IMR-90 (cell line): ENCODE measurements around the gene STEAP4. TPM values are rescaled to one million over a fixed set of nuclear protein-coding genes. Genes with fewer than 3 reads are reported as not detected.

ENCODE experiments used
- ATAC-seq: fragments of 200-7000 bp; cut with Tn5 transposase; 2 replicates; pipeline ENCODE4 v1.9.1; 2020; ENCODE audit warnings: low read depth, mild to moderate bottlenecking, moderate library complexity
- BruUV-seq: library from RNA; stranded (reverse); fragments of 400-500 nt; replicated peaks from 2 replicates; lab custom pipeline; 2021; lab: Mats Ljungman, UMichigan
- CTCF ChIA-PET: fragments of 300-600 bp; formaldehyde crosslinking; extraction: SDS; loops from one replicate; lab custom pipeline; 2021; ENCODE audit warnings: antibody characterized with exemption; lab: Yijun Ruan, JAX
- POLR2A ChIA-PET: fragments of 300-600 bp; sonication (Branson Sonifier 250); formaldehyde crosslinking; loops from one replicate; lab custom pipeline; 2022; ENCODE audit warnings: antibody characterized with exemption; ENCODE audit not compliant: unreplicated experiment; lab: Charles Lee
- DNase-seq: peaks from one replicate; pipeline ENCODE4 v3.0.0; 2013
- H2AFZ ChIP-seq: replicated peaks from 2 replicates; pipeline ENCODE3; 2013; ENCODE audit warnings: low read length, mild to moderate bottlenecking; ENCODE audit not compliant: poor library complexity
- H2AK5ac ChIP-seq: 2 replicates; pipeline ENCODE4 v1.6.1; 2013; ENCODE audit warnings: low read depth, low read length, inconsistent platforms
- H2AK9ac ChIP-seq: replicated peaks from 2 replicates; pipeline ENCODE3; 2013; ENCODE audit warnings: mild to moderate bottlenecking, low read depth, low read length, moderate library complexity; ENCODE audit not compliant: poor library complexity
- H2BK120ac ChIP-seq: 2 replicates; pipeline ENCODE4 v1.6.1; 2013; ENCODE audit warnings: low read depth, low read length, inconsistent platforms
- H2BK15ac ChIP-seq: 3 replicates; pipeline ENCODE4 v1.6.1; 2013; ENCODE audit warnings: low read depth, low read length, inconsistent platforms
- H2BK20ac ChIP-seq: 2 replicates; pipeline ENCODE4 v1.6.1; 2013; ENCODE audit warnings: low read depth, mild to moderate bottlenecking, inconsistent platforms, low read length, moderate library complexity
- H2BK5ac ChIP-seq: 2 replicates; pipeline ENCODE4 v1.6.1; 2013; ENCODE audit warnings: mild to moderate bottlenecking, low read depth, low read length, inconsistent platforms; ENCODE audit not compliant: poor library complexity, severe bottlenecking
- H3K14ac ChIP-seq: replicated peaks from 2 replicates; pipeline ENCODE4 v1.6.1; 2013; ENCODE audit warnings: low read depth, low read length, inconsistent platforms
- H3K18ac ChIP-seq: 2 replicates; pipeline ENCODE4 v1.6.1; 2013; ENCODE audit warnings: low read depth, low read length, control low read depth
- H3K23ac ChIP-seq: 2 replicates; pipeline ENCODE4 v1.6.1; 2013; ENCODE audit warnings: low read depth, low read length, inconsistent platforms
- H3K27ac ChIP-seq: 2 replicates; pipeline ENCODE4 v1.5.1; 2013; ENCODE audit warnings: mild to moderate bottlenecking, control low read depth, low read length; ENCODE audit not compliant: insufficient read depth
- H3K27me3 ChIP-seq: 2 replicates; pipeline ENCODE4 v1.6.1; 2013; ENCODE audit warnings: low read length; ENCODE audit not compliant: control insufficient read depth, insufficient read depth
- H3K36me3 ChIP-seq: 2 replicates; pipeline ENCODE4 v1.6.1; 2013; ENCODE audit warnings: low read length, mixed read lengths; ENCODE audit not compliant: control insufficient read depth, insufficient read depth
- H3K4ac ChIP-seq: 2 replicates; pipeline ENCODE4 v1.6.1; 2013; ENCODE audit warnings: low read depth, low read length, inconsistent platforms
- H3K4me1 ChIP-seq: 2 replicates; pipeline ENCODE4 v1.6.1; 2013; ENCODE audit warnings: low read length, mixed read lengths; ENCODE audit not compliant: control insufficient read depth, insufficient read depth
- H3K4me2 ChIP-seq: 2 replicates; pipeline ENCODE4 v1.6.1; 2013; ENCODE audit warnings: low read depth, mild to moderate bottlenecking, control low read depth, low read length, moderate library complexity
- H3K4me3 ChIP-seq: 2 replicates; pipeline ENCODE4 v1.5.1; 2013; ENCODE audit warnings: low read depth, mild to moderate bottlenecking, control low read depth, low read length, moderate library complexity; ENCODE audit not compliant: insufficient read depth
- H3K56ac ChIP-seq: 2 replicates; pipeline ENCODE4 v1.6.1; 2013; ENCODE audit warnings: low read length, inconsistent platforms; ENCODE audit not compliant: insufficient read depth; ENCODE audit errors: extremely low read depth
- H3K79me1 ChIP-seq, 2 experiments: 2 replicates each; pipeline ENCODE4 v1.6.1; 2013; ENCODE audit warnings: low read length in 2 of 2, inconsistent platforms in 1 of 2, low read depth in 1 of 2
- H3K9ac ChIP-seq: 2 replicates; pipeline ENCODE4 v1.6.1; 2013; ENCODE audit warnings: low read depth, low read length, control low read depth
- H3K9me1 ChIP-seq: 2 replicates; pipeline ENCODE4 v1.6.1; 2013; ENCODE audit warnings: low read length, inconsistent platforms; ENCODE audit not compliant: insufficient read depth
- H3K9me3 ChIP-seq: 2 replicates; pipeline ENCODE4 v1.6.1; 2013; ENCODE audit warnings: low read length; ENCODE audit not compliant: control insufficient read depth, insufficient read depth
- H4K20me1 ChIP-seq: 2 replicates; pipeline ENCODE4 v1.6.1; 2013; ENCODE audit warnings: low read length, inconsistent platforms; ENCODE audit not compliant: insufficient read depth
- H4K5ac ChIP-seq: 2 replicates; pipeline ENCODE4 v1.6.1; 2013; ENCODE audit warnings: mild to moderate bottlenecking, low read depth, low read length, control low read depth
- H4K8ac ChIP-seq, 2 experiments: 2 replicates each; pipeline ENCODE4 v1.6.1; 2013; ENCODE audit warnings: low read depth in 2 of 2, low read length in 2 of 2, control low read depth in 1 of 2, inconsistent platforms in 1 of 2
- H4K91ac ChIP-seq: 2 replicates; pipeline ENCODE4 v1.6.1; 2013; ENCODE audit warnings: low read depth, low read length, inconsistent platforms; ENCODE audit not compliant: insufficient read depth
- BHLHE40 ChIP-seq: fragments of 150-350 bp; IDR thresholded peaks from 2 replicates; pipeline ENCODE4 v1.6.1; 2016; ENCODE audit warnings: mild to moderate bottlenecking, low read depth, low read length
- MXI1 ChIP-seq: IDR thresholded peaks from 2 replicates; pipeline ENCODE4 v1.6.1; 2012; ENCODE audit warnings: low read depth, mild to moderate bottlenecking, low read length, moderate library complexity, borderline replicate concordance
- RCOR1 ChIP-seq: IDR thresholded peaks from 2 replicates; pipeline ENCODE4 v1.6.1; 2012; ENCODE audit warnings: mild to moderate bottlenecking, low read length, improper control_type of control experiment; ENCODE audit not compliant: insufficient replicate concordance
- SMC3 ChIP-seq: fragments of 150-350 bp; IDR thresholded peaks from 2 replicates; pipeline ENCODE4 v1.6.1; 2016; ENCODE audit warnings: low read depth, mild to moderate bottlenecking, antibody characterized with exemption, low read length, moderate library complexity
- whole genome bisulfite sequencing, 2 experiments: methylation state at CpG; one replicate each; pipeline versions ENCODE4 v1.1.5 to v1.1.7; 2013; ENCODE audit warnings: missing lambda C conversion rate in 2 of 2; ENCODE audit not compliant: insufficient read length in 1 of 2; ENCODE audit errors: extremely low coverage in 2 of 2; 5-methylcytosine and 5-hydroxymethylcytosine counted together
- dilution Hi-C: fragments of 300-500 bp; cut with HindIII; formaldehyde crosslinking; loops from one replicate; pipeline ENCODE4 v1.14.3; 2018; ENCODE audit warnings: low sequenced_read_pairs; ENCODE audit not compliant: unreplicated experiment
- in situ Hi-C: fragments of 300-500 bp; cut with MboI; formaldehyde crosslinking; loops from 3 replicates; pipeline ENCODE4 v1.14.3; 2019; ENCODE audit warnings: low sequenced_read_pairs, inconsistent platforms, mixed read lengths
- intact Hi-C: fragments of 100-400 bp; cut with micrococcal nuclease; formaldehyde crosslinking; loops from 2 replicates; pipeline ENCODE4 v1.10.0; 2022
- polyA plus RNA-seq, 3 experiments: library from polyadenylated mRNA; depleted of rRNA; stranded (reverse); fragments of >200 nt; gene quantifications; 2 replicates each; pipeline ENCODE4 v1.2.3, GENCODE V29; 2012; ENCODE audit warnings: low replicate concordance in 1 of 3
- total RNA-seq: library from RNA; depleted of rRNA; stranded (reverse); fragments of >200 nt; gene quantifications from 2 replicates; pipeline ENCODE4 v1.2.3, GENCODE V29; 2012

Gene STEAP4
- total and polyA plus RNA-seq, 2 of the 4 experiments (the other 2 are of a cell fraction), result not detected

DNA sequence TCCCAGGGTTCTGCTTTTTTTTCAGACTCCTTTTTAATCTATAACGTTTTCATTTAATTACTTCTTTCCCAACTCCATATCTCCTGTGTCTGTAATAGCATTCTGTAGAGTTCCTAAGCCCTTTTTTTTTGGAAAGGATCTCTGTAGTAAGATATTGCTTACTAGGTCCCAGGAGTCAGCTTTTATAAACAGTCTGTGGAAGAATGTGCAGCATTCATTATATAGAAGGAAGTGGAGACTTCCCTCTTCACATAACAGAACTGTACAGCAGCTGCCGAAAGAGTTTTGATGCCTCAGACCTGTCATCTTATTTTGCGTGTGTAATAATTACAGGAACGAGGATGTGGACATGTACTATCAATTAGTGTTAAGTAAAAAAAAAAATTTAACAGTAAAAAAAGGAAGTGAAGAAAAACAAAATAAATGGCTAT is 7.4 kb upstream of the STEAP4 start:
- Histone ChIP-seq H4K20me1 (no peaks in the 10 kb centered on the region), H4K8ac (no peak overlapping the region), H3K14ac (no peak overlapping the region), H4K91ac (no peak overlapping the region), H3K27ac (no peak overlapping the region), H2AK5ac (no peak overlapping the region), H3K23ac (no peak overlapping the region), H4K5ac (no peak overlapping the region), H3K4ac (no peak overlapping the region), H2AK9ac (no peak overlapping the region), H2BK5ac (no peak overlapping the region), H3K4me1 (no peaks in the 10 kb centered on the region), H3K79me1 (no peaks in the 10 kb centered on the region), H3K9me3 (no peaks in the 10 kb centered on the region), H3K36me3 (no peaks in the 10 kb centered on the region), H3K4me2 (no peak overlapping the region), H3K9me1 (no peaks in the 10 kb centered on the region), H3K27me3 (no peaks in the 10 kb centered on the region), H2BK20ac (no peak overlapping the region), H2AFZ (no peak overlapping the region), H3K9ac (no peak overlapping the region), H3K56ac (no peak overlapping the region), H3K4me3 (no peak overlapping the region), H2BK120ac (no peak overlapping the region), H2BK15ac (no peak overlapping the region), H3K18ac (no peak overlapping the region)
- BruUV-seq, result no TSS peak
- no peak for DNase-seq
- TF ChIP-seq BHLHE40 (no peak), MXI1 (no peak), RCOR1 (no peak), SMC3 (no peak)
- ChIA-PET CTCF (no interaction called here), POLR2A (no interaction called here)
- in situ Hi-C loops, result no loop called here
- ATAC-seq, result no peak
- dilution Hi-C loops, result no loop called here
- intact Hi-C loops, result no loop called here
- no CpG with 5 or more reads among the region's 4 CpGs for WGBS, 2 experiments
